Stimulated activated CD8-positive, alpha-beta memory T cell treated with anti-CD3 and anti-CD28 coated beads, Interleukin-15, amount 100 ng/mL, for 4 hours (primary cell): ENCODE data around the gene TMEM171.

Experiments used
- DNase-seq, 2 donors: peaks; one replicate each; pipeline ENCODE4 v3.0.0-alpha.2; 2020; ENCODE audit warnings: low read depth in 2 of 2

The TMEM171 gene

GRCh38 chr5:73120222-73121118, at the start of gene TMEM171:
TMEM171 (plus strand) TSS chr5:73120575; CDS start chr5:73123374, 2,799 bp downstream.
- DNase-seq: no peak

GRCh38 chr5:73081093-73081492, 39.3 kb upstream of the TMEM171 start:
- DNase-seq: no peak

GRCh38 chr5:73088026-73088425, 32.3 kb upstream of the TMEM171 start:
- DNase-seq: no peak

- no peak for DNase-seq
These were observed 26.4 kb upstream of the TMEM171 start for GRCh38 chr5:73093943-73094342.

GRCh38 chr5:73094415-73094814, 26.0 kb upstream of the TMEM171 start:
- no peak for DNase-seq

GRCh38 chr5:73095564-73096238, 24.7 kb upstream of the TMEM171 start:
- no peak for DNase-seq

GRCh38 chr5:73096239-73096575, 24.2 kb upstream of the TMEM171 start:
- no peak for DNase-seq

GRCh38 chr5:73097740-73098139, 22.6 kb upstream of the TMEM171 start:
- no peak for DNase-seq

- no peak for DNase-seq
These were observed 20.3 kb upstream of the TMEM171 start for GRCh38 chr5:73100109-73100508.

- DNase-seq: no peak
These were observed 16.5 kb upstream of the TMEM171 start for GRCh38 chr5:73103870-73104299.

- DNase-seq: no peak
These were observed 16.0 kb upstream of the TMEM171 start for GRCh38 chr5:73104326-73104725.

- no peak for DNase-seq
These were observed 14.0 kb upstream of the TMEM171 start for GRCh38 chr5:73106335-73106734.

GRCh38 chr5:73110190-73110589, 10.2 kb upstream of the TMEM171 start:
- DNase-seq: no peak

GRCh38 chr5:73111536-73111935, 8.8 kb upstream of the TMEM171 start:
- no peak for DNase-seq

GRCh38 chr5:73112359-73112758, 8.0 kb upstream of the TMEM171 start:
- no peak for DNase-seq

- DNase-seq: no peak
These were observed 6.2 kb upstream of the TMEM171 start for GRCh38 chr5:73114044-73114688.

- DNase-seq: no peak
These were observed 4.8 kb upstream of the TMEM171 start for GRCh38 chr5:73115399-73116051.

GRCh38 chr5:73116506-73116905, 3.9 kb upstream of the TMEM171 start:
- DNase-seq: no peak

GRCh38 chr5:73117088-73117740, 3.2 kb upstream of the TMEM171 start:
- DNase-seq: no peak

GRCh38 chr5:73118391-73118973, 1.9 kb upstream of the TMEM171 start:
- no peak for DNase-seq

GRCh38 chr5:73119451-73120157, 771 bp upstream of the TMEM171 start:
- DNase-seq: no peak
